Gastroesophageal sphincter (tissue), 4 donors: ENCODE measurements around the gene DNMT1. TPM values are rescaled to one million over a fixed set of nuclear protein-coding genes. Genes with fewer than 3 reads are reported as not detected.
A peak's percentile ranks its signal among the peaks of the same experiment; 100 is the strongest.

Experiments
- ATAC-seq: fragments of 150-250 bp; one replicate; pipeline ENCODE4 v1.9.1; 2016; ENCODE audit warnings: mild to moderate bottlenecking, moderate library complexity
- H3K27ac ChIP-seq, 4 donors: fragments of 200-600 bp; sonication (generic) in 3 of 4; 1 replicate in 3 of 4; 2 replicates in 1 of 4; pipeline ENCODE4 v1.5.1; 2016 to 2019
- H3K27me3 ChIP-seq: fragments of 200-600 bp; sonication (generic); one replicate; pipeline ENCODE4 v1.5.1; 2019
- H3K36me3 ChIP-seq, 2 donors: fragments of 200-600 bp; sonication (generic); one replicate each; pipeline ENCODE4 v1.5.1; 2019; ENCODE audit warnings: control low read depth in 1 of 2
- H3K4me1 ChIP-seq, 3 donors: fragments of 200-600 bp; sonication (generic); 1 replicate in 2 of 3; 2 replicates in 1 of 3; pipeline ENCODE4 v1.5.1; 2016 to 2019; ENCODE audit warnings: control low read depth in 2 of 3
- H3K4me3 ChIP-seq, 2 donors: fragments of 200-600 bp; sonication (generic); one replicate each; pipeline ENCODE4 v1.5.1; 2019; ENCODE audit warnings: mild to moderate bottlenecking in 1 of 2, moderate library complexity in 1 of 2
- H3K9me3 ChIP-seq, 3 donors: fragments of 200-600 bp; sonication (generic); one replicate each; pipeline ENCODE4 v1.5.1; 2017 to 2019; ENCODE audit warnings: control low read depth in 2 of 3
- CTCF ChIP-seq, 4 experiments: fragments of 200-600 bp in 2 of 4; fragments of 450-650 bp in 2 of 4; sonication (generic) in 1 of 4; IDR thresholded peaks; one replicate each; pipeline ENCODE4 v1.5.1; 2017 to 2019; ENCODE audit warnings: antibody characterized with exemption in 4 of 4, mild to moderate bottlenecking in 2 of 4, moderate library complexity in 2 of 4
- EP300 ChIP-seq: sonication (generic); formaldehyde crosslinking; IDR thresholded peaks from one replicate; pipeline ENCODE4 v1.6.1; 2017; ENCODE audit warnings: antibody characterized with exemption, mild to moderate bottlenecking
- POLR2A ChIP-seq, 2 donors: fragments of 450-650 bp; IDR thresholded peaks; one replicate each; pipeline ENCODE4 v1.6.1; 2017; ENCODE audit warnings: antibody characterized with exemption in 2 of 2, mild to moderate bottlenecking in 2 of 2, moderate library complexity in 1 of 2
- POLR2AphosphoS5 ChIP-seq: sonication (generic); formaldehyde crosslinking; IDR thresholded peaks from one replicate; pipeline ENCODE4 v1.6.1; 2017; ENCODE audit warnings: antibody characterized with exemption
- WGBS, 2 donors: methylation state at CpG; one replicate each; pipeline ENCODE4 v1.1.5; 2018; ENCODE audit warnings: low coverage in 1 of 2; 5-methylcytosine and 5-hydroxymethylcytosine counted together
- total RNA-seq, 4 donors: library from RNA; depleted of rRNA; stranded (reverse); fragments of >200 nt; gene quantifications; one replicate each; pipeline ENCODE4 v1.1.0, GENCODE V29; 2016

Gene DNMT1
- total RNA-seq, 4 donors from 2014 or later = 28.1 to 50.6 (median 38.1) TPM

DNA sequence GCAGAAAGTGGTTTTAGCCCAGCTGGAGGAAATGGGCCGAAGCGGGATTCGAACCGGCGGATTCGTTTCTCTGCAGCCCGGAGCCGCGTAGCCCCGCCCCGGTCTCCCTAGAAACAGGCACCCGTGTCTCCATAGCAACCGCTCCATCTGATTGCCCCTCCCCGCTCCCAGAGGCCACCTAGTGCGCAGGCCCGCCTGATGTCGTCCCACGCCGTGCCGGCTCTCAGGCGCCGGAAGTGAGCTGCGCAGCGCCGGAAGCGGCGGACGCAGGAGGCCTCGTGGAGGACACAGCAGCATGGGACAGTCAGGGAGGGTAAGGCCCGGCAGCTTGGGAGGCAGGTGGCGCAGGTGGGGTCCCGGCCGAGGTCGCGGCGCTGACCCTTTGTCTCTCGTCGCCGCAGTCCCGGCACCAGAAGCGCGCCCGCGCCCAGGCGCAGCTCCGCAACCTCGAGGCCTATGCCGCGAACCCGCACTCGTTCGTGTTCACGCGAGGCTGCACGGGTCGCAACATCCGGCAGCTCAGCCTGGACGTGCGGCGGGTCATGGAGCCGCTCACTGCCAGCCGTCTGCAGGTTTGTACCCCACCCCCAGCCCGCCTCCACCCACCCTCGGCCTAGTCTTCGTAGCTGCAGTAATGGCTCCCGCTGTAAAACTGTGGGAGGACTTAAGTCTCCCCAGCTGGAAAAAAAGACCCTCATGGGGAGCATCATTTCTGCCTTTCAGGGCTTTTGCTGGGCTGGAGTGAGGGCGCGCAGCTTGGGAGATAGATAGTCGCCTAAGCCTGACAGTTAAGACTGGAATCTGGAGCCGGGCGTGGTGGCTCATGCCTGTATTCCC is 88.4 kb downstream of the DNMT1 start, which contains the start of gene PPAN:
Gene PPAN, plus strand, starts transcription at position 263 of the 837 bp plus-strand sequence. Its CDS starts 33 bp downstream, at position 296.
- no peaks in the 10 kb centered on the region for H3K27me3 ChIP-seq
- peak within 1 kb of the TSS; percentile 74 to 89 for H3K4me3 ChIP-seq
- H3K4me1 ChIP-seq = peaks cover 0 to 25% (median 10%) of the 10 kb centered on the region in 3 donors
- H3K27ac ChIP-seq = peak within 1 kb of the TSS; percentile 59 to 86 (median 78)
- WGBS, 2 donors = 0 to 6% methylated on average over 1 to 7 of the region's 71 CpGs
- peak; percentile 98 for ATAC-seq
- no peaks in the 10 kb centered on the region for H3K9me3 ChIP-seq
- TF ChIP-seq EP300 (no peak), CTCF (IDR thresholded peaks at IDR 0.05) (peak in 1 of 4 experiments; percentile 25), POLR2A (IDR thresholded peaks at IDR 0.05) (peak; percentile 53 to 70), POLR2AphosphoS5 (peak; percentile 89)
- peaks cover 0 to 42% of the 10 kb centered on the region in 2 donors for H3K36me3 ChIP-seq

DNA sequence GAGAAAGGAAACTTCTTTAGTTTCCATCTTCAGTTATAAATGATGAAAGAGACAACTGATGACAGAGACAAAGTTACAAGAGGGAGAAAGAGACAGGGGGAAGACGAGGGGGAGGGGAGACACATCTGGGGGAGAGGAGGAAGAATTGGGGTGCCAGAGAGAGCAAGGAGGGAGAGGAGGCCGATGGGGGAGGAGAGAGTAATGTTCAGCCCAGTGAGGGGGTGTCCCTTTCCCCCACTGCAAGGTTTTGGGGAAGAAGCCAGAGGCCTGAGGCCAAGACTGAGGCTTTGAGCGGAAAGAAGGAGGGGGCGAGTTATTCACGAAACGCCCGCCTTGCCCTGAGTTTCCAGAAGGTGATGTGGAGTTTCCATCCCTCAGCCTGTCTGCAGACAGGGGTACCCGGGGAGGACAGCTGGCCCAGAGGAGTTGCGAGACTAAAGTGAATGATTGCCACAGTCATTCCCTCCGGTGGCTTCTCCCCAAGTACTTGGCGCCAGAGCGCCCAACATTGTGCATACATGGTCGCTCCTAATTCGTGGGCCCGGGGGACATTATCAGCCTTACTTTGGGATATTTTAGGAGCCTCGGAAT is 89.1 kb downstream of the DNMT1 start:
- WGBS, 2 donors = 27 to 34% methylated on average over 2 to 12 of the region's 16 CpGs
- H3K9me3 ChIP-seq = no peaks in the 10 kb centered on the region
- peaks cover 0 to 34% of the 10 kb centered on the region in 2 donors for H3K36me3 ChIP-seq
- ATAC-seq = no peak
- H3K27me3 ChIP-seq = no peaks in the 10 kb centered on the region
- H3K4me1 ChIP-seq = peaks cover 0 to 25% (median 10%) of the 10 kb centered on the region in 3 donors
- peak overlapping the region in 3 of 4 donors; percentile 75 to 86 (median 82) for H3K27ac ChIP-seq
- no peak for TF ChIP-seq EP300
- no peak for TF ChIP-seq CTCF (IDR thresholded peaks at IDR 0.05)
- TF ChIP-seq POLR2AphosphoS5 = no peak
- no peak for TF ChIP-seq POLR2A (IDR thresholded peaks at IDR 0.05)
- peak overlapping the region in 1 of 2 donors; percentile 74 for H3K4me3 ChIP-seq

DNA sequence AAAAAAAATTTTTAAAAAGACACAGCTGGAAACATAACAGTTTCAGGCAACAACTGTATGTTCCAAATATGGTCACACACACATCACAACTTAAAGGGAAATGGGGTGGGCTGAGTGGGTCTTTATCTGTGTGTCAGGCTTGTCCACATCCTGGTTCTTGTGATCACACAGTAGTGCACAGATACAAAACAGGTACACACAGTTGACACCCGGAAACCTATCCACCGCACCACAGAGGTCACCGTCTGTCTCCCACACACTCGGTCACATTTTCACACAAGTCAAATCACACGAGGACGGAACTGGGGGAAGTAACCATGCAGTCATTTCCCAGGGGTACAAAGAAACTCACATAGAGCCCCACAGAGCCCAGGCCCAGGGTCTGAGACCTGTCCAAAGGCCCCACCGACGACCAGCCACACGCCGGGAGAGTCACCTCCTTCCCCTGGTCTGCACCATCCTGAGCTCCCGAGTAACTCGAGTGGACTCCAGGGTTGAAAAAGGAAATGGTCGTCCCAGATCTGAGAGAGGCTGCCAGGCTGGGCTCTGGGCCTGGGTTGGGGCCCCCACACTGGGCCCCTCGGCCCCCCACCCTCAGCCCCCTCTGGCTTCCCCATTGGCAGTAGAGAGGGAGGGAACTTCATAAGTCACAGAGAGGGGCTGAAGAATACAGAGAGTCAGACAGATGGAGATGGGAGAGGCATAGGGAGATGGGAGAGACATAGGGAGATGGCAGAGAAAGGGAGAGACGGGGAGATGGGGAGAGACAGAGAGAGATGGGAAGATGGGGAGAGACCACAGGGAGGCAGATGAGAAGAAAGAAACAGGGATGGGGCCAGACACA is 89.9 kb downstream of the DNMT1 start:
- TF ChIP-seq POLR2AphosphoS5 = no peak
- no peak for TF ChIP-seq POLR2A (IDR thresholded peaks at IDR 0.05)
- Histone ChIP-seq H3K36me3 (peaks cover 0 to 27% of the 10 kb centered on the region in 2 donors), H3K27ac (peak overlapping the region in 3 of 4 donors; percentile 43 to 86 (median 82)), H3K27me3 (no peaks in the 10 kb centered on the region), H3K4me3 (no peak overlapping the region), H3K4me1 (peaks cover 0 to 25% (median 10%) of the 10 kb centered on the region in 3 donors), H3K9me3 (no peaks in the 10 kb centered on the region)
- no peak for ATAC-seq
- 29% methylated on average over 8 of the region's 15 CpGs; no CpG with 5 or more reads in 1 of the 2 donors for WGBS, 2 donors

DNA sequence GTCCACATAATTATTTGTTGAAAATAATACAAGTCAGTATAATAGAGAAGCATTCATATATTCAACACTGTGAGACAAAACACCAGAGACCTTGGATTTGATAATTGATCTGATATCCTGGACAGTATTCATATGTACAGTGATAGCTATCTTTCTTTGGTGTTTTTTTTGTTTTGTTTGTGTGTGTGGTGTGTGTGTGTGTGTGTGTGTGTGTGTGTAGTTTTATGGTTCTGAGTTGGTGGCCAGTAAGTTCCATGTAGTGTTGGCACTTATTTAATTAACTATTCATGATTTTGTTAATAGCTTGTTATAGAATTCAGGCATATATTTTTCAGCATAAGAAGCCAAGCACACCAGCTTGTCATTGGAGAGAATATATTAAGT is 90.6 kb downstream of the DNMT1 start:
- no peak for TF ChIP-seq EP300
- TF ChIP-seq POLR2A (IDR thresholded peaks at IDR 0.05) = no peak
- TF ChIP-seq CTCF (IDR thresholded peaks at IDR 0.05) = no peak
- no peak for TF ChIP-seq POLR2AphosphoS5
- H3K4me3 ChIP-seq = no peak overlapping the region
- H3K27me3 ChIP-seq = no peaks in the 10 kb centered on the region
- H3K9me3 ChIP-seq = no peaks in the 10 kb centered on the region
- H3K27ac ChIP-seq = no peak overlapping the region
- peaks cover 0 to 25% (median 10%) of the 10 kb centered on the region in 3 donors for H3K4me1 ChIP-seq
- ATAC-seq = no peak
- H3K36me3 ChIP-seq = peaks cover 0 to 20% of the 10 kb centered on the region in 2 donors

DNA sequence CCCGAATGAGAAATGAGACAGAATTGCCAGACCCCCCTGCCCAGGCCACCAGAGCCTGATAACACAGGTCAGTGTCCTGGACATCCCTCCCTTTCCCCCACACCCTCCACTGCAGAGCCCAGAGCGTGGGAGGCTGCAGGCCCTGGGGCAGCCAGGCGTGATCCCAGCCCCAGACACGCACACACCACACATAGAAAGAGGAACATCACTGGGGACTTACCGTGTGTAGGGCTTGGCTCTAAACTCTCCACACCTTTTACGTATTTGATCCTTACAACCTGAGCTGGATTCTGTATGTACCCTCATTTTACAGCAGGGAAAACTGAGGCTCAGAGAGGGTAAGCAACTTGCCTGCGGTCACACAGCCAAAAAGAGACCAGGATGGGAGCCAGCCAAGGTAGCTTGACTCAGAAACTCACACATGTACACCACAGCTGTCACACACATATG is 91.9 kb downstream of the DNMT1 start:
- 40 to 52% methylated on average over 1 to 2 of the region's 7 CpGs for WGBS, 2 donors
- H3K36me3 ChIP-seq = peaks cover 0 to 7% of the 10 kb centered on the region in 2 donors
- H3K4me1 ChIP-seq = peaks cover 0 to 21% (median 10%) of the 10 kb centered on the region in 3 donors
- no peak overlapping the region for H3K4me3 ChIP-seq
- ATAC-seq = no peak
- no peak overlapping the region for H3K27ac ChIP-seq
- TF ChIP-seq POLR2A (IDR thresholded peaks at IDR 0.05) (no peak), POLR2AphosphoS5 (no peak), CTCF (IDR thresholded peaks at IDR 0.05) (no peak), EP300 (no peak)
- no peaks in the 10 kb centered on the region for H3K27me3 ChIP-seq
- no peaks in the 10 kb centered on the region for H3K9me3 ChIP-seq
